NB4 (cell line): ENCODE results near the gene STAT1.

Experiments
- POLR2A ChIP-seq: IDR thresholded peaks from 2 replicates; pipeline ENCODE4 v1.6.1; 2011; ENCODE audit warnings: mild to moderate bottlenecking; ENCODE audit not compliant: insufficient read length; ENCODE audit errors: extremely low read depth
- TF ChIP-seq, protein P1 (sequence below): IDR thresholded peaks from one replicate; pipeline ENCODE4 v1.5.1; 2012; ENCODE audit warnings: low read depth, low read length

DNA sequence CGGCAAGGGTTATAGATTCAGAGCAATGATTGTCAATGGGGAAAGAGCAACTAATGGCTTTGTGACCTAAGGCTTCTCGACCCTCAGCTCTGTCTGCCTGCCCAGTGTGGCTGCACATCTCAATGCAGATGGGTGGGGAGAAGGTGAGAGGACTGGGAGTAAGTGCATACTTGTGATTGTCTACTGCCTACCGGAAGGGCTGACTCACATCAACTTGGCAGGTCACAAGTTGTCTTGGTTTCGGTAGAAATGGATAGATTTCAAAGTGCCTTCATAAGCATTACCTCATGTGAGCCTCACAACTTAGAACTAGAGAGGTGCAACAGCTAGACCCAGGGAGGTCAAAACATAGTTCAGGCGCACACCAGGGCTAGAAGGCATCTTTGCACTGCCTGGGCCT is 29.4 kb downstream of the STAT1 start:
- TF ChIP-seq, protein P1, sequence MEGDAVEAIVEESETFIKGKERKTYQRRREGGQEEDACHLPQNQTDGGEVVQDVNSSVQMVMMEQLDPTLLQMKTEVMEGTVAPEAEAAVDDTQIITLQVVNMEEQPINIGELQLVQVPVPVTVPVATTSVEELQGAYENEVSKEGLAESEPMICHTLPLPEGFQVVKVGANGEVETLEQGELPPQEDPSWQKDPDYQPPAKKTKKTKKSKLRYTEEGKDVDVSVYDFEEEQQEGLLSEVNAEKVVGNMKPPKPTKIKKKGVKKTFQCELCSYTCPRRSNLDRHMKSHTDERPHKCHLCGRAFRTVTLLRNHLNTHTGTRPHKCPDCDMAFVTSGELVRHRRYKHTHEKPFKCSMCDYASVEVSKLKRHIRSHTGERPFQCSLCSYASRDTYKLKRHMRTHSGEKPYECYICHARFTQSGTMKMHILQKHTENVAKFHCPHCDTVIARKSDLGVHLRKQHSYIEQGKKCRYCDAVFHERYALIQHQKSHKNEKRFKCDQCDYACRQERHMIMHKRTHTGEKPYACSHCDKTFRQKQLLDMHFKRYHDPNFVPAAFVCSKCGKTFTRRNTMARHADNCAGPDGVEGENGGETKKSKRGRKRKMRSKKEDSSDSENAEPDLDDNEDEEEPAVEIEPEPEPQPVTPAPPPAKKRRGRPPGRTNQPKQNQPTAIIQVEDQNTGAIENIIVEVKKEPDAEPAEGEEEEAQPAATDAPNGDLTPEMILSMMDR: no peak
- TF ChIP-seq POLR2A: no peak
